WI38 (cell line): ENCODE data around the gene RNF166.

Experiments
- H3K4me3 ChIP-seq: 2 replicates; pipeline ENCODE4 v1.5.1; 2011; ENCODE audit warnings: low read depth, mild to moderate bottlenecking, control low read depth, low read length
- TF ChIP-seq, protein P1 (sequence below): IDR thresholded peaks from 2 replicates; pipeline ENCODE4 v1.5.1; 2012; ENCODE audit warnings: low read depth, mild to moderate bottlenecking, control low read depth, low read length

RNF166 gene

DNA sequence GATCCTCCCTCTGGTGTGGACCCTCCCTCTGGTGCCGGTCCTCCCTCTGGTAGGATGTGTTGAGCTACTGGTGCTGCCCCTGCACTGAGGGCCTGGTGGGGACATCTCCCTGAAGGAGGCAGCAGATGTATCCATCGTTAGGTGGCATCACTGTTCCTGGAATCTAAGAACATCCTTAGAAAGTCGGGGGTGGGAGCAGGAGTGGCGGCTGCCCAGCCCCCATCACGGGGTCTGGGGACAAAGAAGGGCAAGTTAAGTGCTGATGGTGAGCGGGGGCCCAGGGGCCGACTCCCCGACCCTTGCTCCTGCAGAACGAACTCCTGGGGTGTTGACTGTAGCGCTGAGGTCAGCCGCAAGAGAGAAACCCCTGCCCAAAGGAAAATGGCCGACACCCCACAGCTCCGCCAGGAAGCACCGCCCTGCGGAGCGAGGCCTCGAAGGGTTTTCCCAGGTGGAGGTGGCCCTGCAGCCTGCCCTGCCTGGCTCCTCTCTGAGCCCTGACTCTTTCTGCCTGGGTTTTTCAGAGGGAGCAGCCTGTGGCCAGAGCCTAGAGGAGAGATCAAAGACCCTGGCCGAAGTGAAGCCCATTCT is 5.6 kb upstream of the RNF166 start:
- H3K4me3 ChIP-seq, result no peak overlapping the region
- TF ChIP-seq, protein P1, sequence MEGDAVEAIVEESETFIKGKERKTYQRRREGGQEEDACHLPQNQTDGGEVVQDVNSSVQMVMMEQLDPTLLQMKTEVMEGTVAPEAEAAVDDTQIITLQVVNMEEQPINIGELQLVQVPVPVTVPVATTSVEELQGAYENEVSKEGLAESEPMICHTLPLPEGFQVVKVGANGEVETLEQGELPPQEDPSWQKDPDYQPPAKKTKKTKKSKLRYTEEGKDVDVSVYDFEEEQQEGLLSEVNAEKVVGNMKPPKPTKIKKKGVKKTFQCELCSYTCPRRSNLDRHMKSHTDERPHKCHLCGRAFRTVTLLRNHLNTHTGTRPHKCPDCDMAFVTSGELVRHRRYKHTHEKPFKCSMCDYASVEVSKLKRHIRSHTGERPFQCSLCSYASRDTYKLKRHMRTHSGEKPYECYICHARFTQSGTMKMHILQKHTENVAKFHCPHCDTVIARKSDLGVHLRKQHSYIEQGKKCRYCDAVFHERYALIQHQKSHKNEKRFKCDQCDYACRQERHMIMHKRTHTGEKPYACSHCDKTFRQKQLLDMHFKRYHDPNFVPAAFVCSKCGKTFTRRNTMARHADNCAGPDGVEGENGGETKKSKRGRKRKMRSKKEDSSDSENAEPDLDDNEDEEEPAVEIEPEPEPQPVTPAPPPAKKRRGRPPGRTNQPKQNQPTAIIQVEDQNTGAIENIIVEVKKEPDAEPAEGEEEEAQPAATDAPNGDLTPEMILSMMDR, result no peak

DNA sequence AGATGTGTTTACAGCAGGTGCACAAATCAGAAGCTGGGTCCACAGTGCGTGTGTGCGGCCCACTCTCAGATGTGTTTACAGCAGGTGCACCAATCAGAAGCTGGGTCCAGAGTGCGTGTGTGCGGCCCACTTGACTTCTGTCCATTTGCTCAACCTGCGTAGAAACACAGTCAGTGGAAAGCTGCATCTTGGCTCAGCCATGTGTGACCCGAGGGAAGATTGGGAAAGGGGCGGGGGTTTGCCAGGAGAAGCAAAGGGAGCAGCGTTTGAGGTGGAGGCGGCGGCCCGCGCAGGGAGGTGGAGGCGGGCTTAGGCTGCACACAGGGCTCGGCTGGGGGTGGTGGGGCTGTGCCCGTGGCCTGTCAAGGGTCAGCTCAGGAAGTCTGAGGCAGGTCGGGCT is 4.3 kb upstream of the RNF166 start:
- H3K4me3 ChIP-seq, result no peak overlapping the region
- TF ChIP-seq, protein P1, result no peak

DNA sequence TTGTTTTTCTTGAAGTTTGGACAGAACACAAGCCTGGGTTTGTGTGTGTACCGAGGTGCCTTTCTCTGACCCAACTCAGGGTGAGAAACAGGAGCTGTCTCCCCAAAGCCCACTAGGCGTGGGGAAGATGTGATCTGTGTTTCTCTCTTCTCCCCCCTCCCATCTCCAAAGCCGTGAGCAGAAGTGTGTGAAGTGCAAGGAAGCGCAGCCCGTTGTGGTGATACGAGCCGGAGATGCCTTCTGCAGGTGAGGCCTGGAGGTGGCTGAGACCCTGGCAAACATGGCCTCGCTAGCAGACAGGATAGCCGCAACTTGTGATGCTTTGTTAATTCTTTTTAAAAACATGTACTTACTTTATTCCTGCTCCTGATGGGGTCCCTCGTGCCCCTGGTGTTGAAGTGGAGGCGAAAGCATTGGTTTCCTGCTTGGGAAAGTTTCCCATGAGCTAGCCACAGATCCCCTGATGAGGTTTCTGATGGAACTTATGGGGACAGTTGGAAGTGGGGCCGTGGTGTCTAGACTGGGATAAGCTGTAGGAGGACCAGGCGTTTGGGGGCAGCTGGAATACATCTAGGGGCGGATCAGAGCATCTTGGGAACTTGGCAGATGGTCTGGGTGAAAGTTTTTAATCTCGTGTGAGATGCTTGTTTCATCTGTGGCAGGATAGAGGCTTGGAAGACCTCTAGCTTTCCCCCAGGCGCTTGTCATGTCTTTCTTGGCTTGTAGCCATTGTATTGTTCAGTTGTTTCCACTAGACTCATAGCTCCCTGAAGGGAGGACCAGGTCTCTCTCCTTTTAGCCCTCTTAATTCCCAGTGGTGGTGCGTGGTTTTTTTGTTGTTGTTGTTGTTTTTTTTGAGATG is 988 bp upstream of the RNF166 start:
- H3K4me3 ChIP-seq, result peak overlapping the region; percentile 98
- TF ChIP-seq, protein P1, result no peak

DNA sequence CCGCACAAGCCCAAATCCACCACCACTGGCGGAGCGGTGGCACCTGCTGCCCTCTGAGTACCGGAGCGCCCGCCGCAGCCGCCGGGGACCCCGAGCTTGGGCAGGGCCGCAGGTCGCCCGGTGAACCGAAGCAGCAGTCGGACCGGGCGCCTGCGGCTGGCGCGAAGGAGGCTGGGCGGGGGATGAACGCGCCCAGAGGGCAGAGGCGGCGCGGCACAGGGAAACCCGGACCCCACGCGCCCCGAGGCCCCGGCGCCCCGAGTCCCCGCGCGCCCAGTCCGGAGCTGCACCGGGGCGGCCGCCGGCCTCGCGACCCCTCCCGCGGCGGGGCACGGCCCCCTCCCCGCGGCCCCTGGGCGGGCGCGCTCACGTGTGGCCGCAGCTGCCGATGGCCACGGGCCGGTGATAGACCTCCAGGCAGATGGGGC is 393 bp downstream of the RNF166 start:
- TF ChIP-seq, protein P1, result no peak
- H3K4me3 ChIP-seq, result peak overlapping the region; percentile 98

DNA sequence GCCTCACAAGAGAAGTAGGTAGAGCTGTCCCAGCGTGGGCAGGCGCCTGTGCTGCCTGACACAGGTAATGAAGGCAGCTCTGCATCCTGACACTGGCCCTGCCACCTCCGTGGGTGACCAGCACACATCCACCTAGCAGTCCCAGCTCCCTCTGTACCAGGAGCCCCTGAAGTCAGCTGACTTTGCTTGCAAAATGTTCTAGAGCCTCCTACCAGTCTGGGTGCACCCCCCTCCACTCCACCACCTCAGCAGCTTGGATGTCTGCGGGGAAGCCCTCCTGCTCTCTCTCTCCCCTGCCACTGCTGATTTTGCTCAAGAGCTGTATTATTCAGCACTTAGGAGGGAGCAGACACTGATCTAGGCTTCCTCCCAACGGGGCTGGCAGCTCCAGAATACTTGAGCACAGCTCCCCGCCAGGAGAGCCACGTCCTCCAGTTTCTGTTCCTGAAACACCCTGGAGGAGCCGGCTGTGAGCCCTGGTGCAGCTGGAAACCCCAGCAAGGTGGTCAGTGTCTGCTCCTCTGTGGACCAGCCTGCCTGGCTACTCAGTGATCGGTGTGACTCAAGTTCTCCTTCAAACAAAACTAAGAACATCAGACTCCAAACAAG is 1.0 kb downstream of the RNF166 start:
- TF ChIP-seq, protein P1, result no peak
- peak overlapping the region; percentile 98 for H3K4me3 ChIP-seq

DNA sequence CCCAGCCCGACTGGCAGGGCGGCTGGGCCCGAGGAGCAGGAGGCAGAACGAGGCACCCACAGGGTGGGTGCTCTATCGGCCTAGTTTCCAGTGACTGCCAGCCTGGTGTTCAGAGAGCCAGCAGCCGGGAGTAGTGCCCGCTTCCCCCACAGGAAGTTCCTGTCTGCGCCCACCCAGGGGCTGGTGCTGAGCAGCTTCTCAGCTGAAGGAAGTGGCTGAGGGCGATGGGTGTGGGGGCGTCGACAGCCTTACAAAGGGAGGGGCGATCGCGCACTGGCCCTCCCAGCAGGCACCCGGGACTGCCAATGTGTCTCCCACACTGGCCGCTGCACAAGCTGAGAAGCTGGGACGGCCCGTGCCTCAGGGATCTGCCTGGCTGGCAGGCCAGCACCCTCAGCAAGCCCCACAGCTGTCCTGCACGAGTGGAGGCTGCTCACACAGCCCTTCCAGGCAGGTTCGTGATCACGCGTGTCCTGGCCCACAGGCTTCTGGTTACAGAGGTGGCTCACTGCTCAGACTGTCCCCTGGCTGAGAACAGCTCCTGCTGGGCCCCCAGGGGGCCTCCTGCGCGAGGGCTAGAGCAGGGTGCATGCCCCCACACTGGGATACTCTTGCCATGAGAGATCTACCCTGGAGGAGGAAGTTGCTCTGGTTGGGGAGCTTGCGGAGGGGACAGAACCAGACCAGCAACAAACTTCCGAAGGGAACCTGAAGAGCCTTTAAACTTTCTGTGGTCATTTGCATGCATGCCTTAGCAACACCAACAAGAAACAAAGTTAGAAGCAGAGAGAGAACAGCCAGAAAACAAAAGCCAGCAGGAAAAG is 2.5 kb downstream of the RNF166 start:
- no peak overlapping the region for H3K4me3 ChIP-seq
- TF ChIP-seq, protein P1, result no peak
